DND-41 (cell line): Measurements from ENCODE around the gene ZNRF1.

Experiments
- EZH2 ChIP-seq: IDR thresholded peaks from 3 replicates; pipeline ENCODE4 v1.6.1; 2012; ENCODE audit warnings: borderline replicate concordance, low read depth, mild to moderate bottlenecking, moderate library complexity, low read length, inconsistent platforms; ENCODE audit not compliant: severe bottlenecking
- TF ChIP-seq, protein P1 (sequence below): IDR thresholded peaks from 2 replicates; pipeline ENCODE4 v1.5.1; 2012; ENCODE audit warnings: borderline replicate concordance, low read length, moderate library complexity, mild to moderate bottlenecking; ENCODE audit not compliant: poor library complexity, severe bottlenecking; ENCODE audit errors: extremely low read depth

DNA sequence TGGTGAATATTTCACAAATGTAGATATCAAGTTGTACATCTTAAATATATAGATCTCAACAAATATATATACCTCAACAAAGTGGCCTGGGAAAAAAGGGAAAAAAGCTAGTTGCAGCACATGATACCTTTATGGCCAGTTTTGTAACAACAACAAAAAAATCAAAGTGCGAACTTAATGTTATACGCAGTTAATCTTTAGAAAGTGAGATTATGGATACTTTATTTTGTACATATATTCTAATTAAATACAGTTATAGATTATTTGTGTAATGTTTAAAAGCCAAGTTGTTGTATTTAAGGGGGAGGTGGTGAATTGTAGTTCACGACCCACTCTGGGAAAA, 149.1 kb downstream of the ZNRF1 start:
- TF ChIP-seq, protein P1, sequence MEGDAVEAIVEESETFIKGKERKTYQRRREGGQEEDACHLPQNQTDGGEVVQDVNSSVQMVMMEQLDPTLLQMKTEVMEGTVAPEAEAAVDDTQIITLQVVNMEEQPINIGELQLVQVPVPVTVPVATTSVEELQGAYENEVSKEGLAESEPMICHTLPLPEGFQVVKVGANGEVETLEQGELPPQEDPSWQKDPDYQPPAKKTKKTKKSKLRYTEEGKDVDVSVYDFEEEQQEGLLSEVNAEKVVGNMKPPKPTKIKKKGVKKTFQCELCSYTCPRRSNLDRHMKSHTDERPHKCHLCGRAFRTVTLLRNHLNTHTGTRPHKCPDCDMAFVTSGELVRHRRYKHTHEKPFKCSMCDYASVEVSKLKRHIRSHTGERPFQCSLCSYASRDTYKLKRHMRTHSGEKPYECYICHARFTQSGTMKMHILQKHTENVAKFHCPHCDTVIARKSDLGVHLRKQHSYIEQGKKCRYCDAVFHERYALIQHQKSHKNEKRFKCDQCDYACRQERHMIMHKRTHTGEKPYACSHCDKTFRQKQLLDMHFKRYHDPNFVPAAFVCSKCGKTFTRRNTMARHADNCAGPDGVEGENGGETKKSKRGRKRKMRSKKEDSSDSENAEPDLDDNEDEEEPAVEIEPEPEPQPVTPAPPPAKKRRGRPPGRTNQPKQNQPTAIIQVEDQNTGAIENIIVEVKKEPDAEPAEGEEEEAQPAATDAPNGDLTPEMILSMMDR, result no peak
- TF ChIP-seq EZH2, result no peak
